CD14-positive monocyte (primary cell): Measurements from ENCODE around the gene OR2S2. TPM values are rescaled to one million over a fixed set of nuclear protein-coding genes. Genes with fewer than 3 reads are reported as not detected.

Experiments used
- DNase-seq, 3 donors: peaks; one replicate each; pipeline ENCODE4 v3.0.0-alpha.2; 2011 to 2022
- H2AFZ ChIP-seq: 2 replicates; pipeline ENCODE4 v1.6.0; 2012; ENCODE audit warnings: mild to moderate bottlenecking, low read depth, low read length, inconsistent platforms; ENCODE audit not compliant: insufficient read depth, poor library complexity, severe bottlenecking
- H3K27ac ChIP-seq, 2 donors: 1 replicate in 1 of 2; 2 replicates in 1 of 2; pipeline ENCODE4 v1.5.1; 2012 to 2013; ENCODE audit warnings: low read length in 2 of 2, control low read depth in 1 of 2, inconsistent platforms in 1 of 2, low read depth in 1 of 2, mild to moderate bottlenecking in 1 of 2
- H3K27me3 ChIP-seq, 2 donors: one replicate each; pipeline versions ENCODE4 v1.6.0 to v1.6.1; 2011 to 2013; ENCODE audit warnings: low read length in 2 of 2; ENCODE audit not compliant: control insufficient read depth in 2 of 2, insufficient read depth in 2 of 2
- H3K36me3 ChIP-seq, 2 donors: replicated peaks in 1 of 2; 1 replicate in 1 of 2; 2 replicates in 1 of 2; pipeline versions ENCODE4 v1.5.1 to v1.6.1; 2012 to 2013; ENCODE audit warnings: low read length in 2 of 2, control low read depth in 1 of 2, inconsistent platforms in 1 of 2, mild to moderate bottlenecking in 1 of 2; ENCODE audit not compliant: insufficient read depth in 2 of 2, control insufficient read depth in 1 of 2
- H3K4me1 ChIP-seq, 2 donors: 1 replicate in 1 of 2; 2 replicates in 1 of 2; pipeline versions ENCODE4 v1.5.1 to v1.6.1; 2012 to 2013; ENCODE audit warnings: low read length in 2 of 2, control low read depth in 1 of 2, inconsistent platforms in 1 of 2, mild to moderate bottlenecking in 1 of 2, moderate library complexity in 1 of 2; ENCODE audit not compliant: insufficient read depth in 2 of 2, control insufficient read depth in 1 of 2
- H3K4me2 ChIP-seq: replicated peaks from 2 replicates; pipeline ENCODE3; 2012; ENCODE audit warnings: low read length, moderate library complexity, mild to moderate bottlenecking; ENCODE audit not compliant: poor library complexity, severe bottlenecking; ENCODE audit errors: extremely low read depth
- H3K4me3 ChIP-seq, 3 experiments: fragments of 200-600 bp in 1 of 3; sonication (generic) in 1 of 3; replicated peaks in 1 of 3; 1 replicate in 2 of 3; 2 replicates in 1 of 3; pipeline ENCODE4 v1.5.1; 2011 to 2013; ENCODE audit warnings: low read length in 3 of 3, mild to moderate bottlenecking in 3 of 3, control low read depth in 2 of 3, low read depth in 2 of 3, inconsistent platforms in 1 of 3, moderate library complexity in 1 of 3
- H3K79me2 ChIP-seq: 2 replicates; pipeline ENCODE4 v1.6.0; 2012; ENCODE audit warnings: mild to moderate bottlenecking, control low read depth, inconsistent platforms, low read length, moderate library complexity; ENCODE audit not compliant: insufficient read depth
- H3K9ac ChIP-seq: 2 replicates; pipeline ENCODE4 v1.6.0; 2017; ENCODE audit warnings: low read length, mild to moderate bottlenecking; ENCODE audit not compliant: insufficient read depth, poor library complexity, severe bottlenecking
- H3K9me3 ChIP-seq, 2 donors: replicated peaks in 1 of 2; 1 replicate in 1 of 2; 2 replicates in 1 of 2; pipeline versions ENCODE4 v1.5.1 to v1.6.1; 2012 to 2013; ENCODE audit warnings: low read length in 2 of 2, control low read depth in 1 of 2; ENCODE audit not compliant: control insufficient read depth in 1 of 2, insufficient read depth in 1 of 2
- H4K20me1 ChIP-seq: 2 replicates; pipeline ENCODE4 v1.6.0; 2012; ENCODE audit warnings: mild to moderate bottlenecking, low read length, control low read depth, moderate library complexity; ENCODE audit not compliant: insufficient read depth
- H3K27ac Mint-ChIP-seq, 7 donors: one replicate each; pipeline ENCODE4 v1.8.0; 2020; ENCODE audit warnings: mild to moderate bottlenecking in 7 of 7, mixed read lengths in 7 of 7, moderate library complexity in 6 of 7, inconsistent platforms in 2 of 7
- H3K27me3 Mint-ChIP-seq, 3 donors: one replicate each; pipeline ENCODE4 v1.8.0; 2021 to 2022; ENCODE audit warnings: low read depth in 3 of 3, mild to moderate bottlenecking in 3 of 3, mixed read lengths in 3 of 3, moderate library complexity in 3 of 3, inconsistent platforms in 1 of 3
- H3K36me3 Mint-ChIP-seq, 2 donors: one replicate each; pipeline ENCODE4 v1.8.0; 2020; ENCODE audit warnings: mixed read lengths in 2 of 2, inconsistent platforms in 1 of 2, mild to moderate bottlenecking in 1 of 2
- H3K4me1 Mint-ChIP-seq: one replicate; pipeline ENCODE4 v1.8.0; 2020; ENCODE audit warnings: mild to moderate bottlenecking, mixed read lengths
- H3K4me3 Mint-ChIP-seq, 2 donors: one replicate each; pipeline ENCODE4 v1.8.0; 2020; ENCODE audit warnings: mild to moderate bottlenecking in 2 of 2, mixed read lengths in 2 of 2, moderate library complexity in 1 of 2
- H3K9me3 Mint-ChIP-seq, 7 donors: one replicate each; pipeline ENCODE4 v1.8.0; 2020 to 2022; ENCODE audit warnings: mixed read lengths in 7 of 7, mild to moderate bottlenecking in 6 of 7, moderate library complexity in 6 of 7, inconsistent platforms in 2 of 7
- WGBS: methylation state at CpG from one replicate; pipeline ENCODE4 v1.1.5; 2013; ENCODE audit warnings: missing lambda C conversion rate; ENCODE audit not compliant: insufficient coverage; 5-methylcytosine and 5-hydroxymethylcytosine counted together
- intact Hi-C, 2 donors: fragments of 100-400 bp; cut with micrococcal nuclease; formaldehyde crosslinking; loops; one replicate each; pipeline versions ENCODE4 v1.15.0 to v1.15.1; 2023
- polyA plus RNA-seq, 3 donors: library from polyadenylated mRNA; depleted of rRNA in 1 of 3; unstranded in 2 of 3; stranded (reverse) in 1 of 3; fragments of 300-500 nt in 2 of 3; fragments of >200 nt in 1 of 3; fragmentation: Illumina TruSeq in 2 of 3; gene quantifications; 1 replicate in 2 of 3; 2 replicates in 1 of 3; pipeline ENCODE4 v1.2.3, GENCODE V29; 2012 to 2021
- TF ChIP-seq, protein P1 (sequence below): fragments of 200-600 bp; IDR thresholded peaks from one replicate; pipeline ENCODE4 v1.8.0; 2022; ENCODE audit warnings: antibody characterized with exemption, mild to moderate bottlenecking

OR2S2 gene
- polyA plus RNA-seq, 3 donors: not detected

DNA sequence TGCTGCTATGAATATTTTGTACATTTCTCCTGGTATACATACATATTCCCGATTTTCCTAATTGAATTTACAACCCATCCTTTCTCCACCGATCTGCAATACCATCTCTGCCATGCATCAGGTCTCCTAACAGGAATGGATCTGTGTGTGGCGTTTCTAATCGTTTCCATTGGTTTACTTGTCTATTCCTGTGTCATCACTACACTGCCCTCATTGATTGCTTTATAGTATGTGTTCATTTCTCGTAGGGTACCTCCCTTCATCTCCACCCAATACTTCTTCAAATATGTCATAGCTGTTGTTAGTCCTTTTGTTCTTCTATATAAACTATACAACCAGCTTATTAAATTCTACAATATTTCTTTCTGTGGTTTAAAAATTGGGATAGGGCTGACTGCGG, 7.1 kb upstream of the OR2S2 start:
- Mint-ChIP-seq H3K27me3 (peaks cover 20 to 27% (median 20%) of the 10 kb centered on the region in 3 donors), H3K4me1 (peaks cover under 1% of the 10 kb centered on the region), H3K9me3 (peaks cover 0 to 2% (median 0%) of the 10 kb centered on the region in 7 donors), H3K36me3 (no peaks in the 10 kb centered on the region), H3K27ac (no peak overlapping the region), H3K4me3 (no peak overlapping the region)
- no peak overlapping the region for H3K27ac ChIP-seq
- no peak for DNase-seq
- no peak overlapping the region for H2AFZ ChIP-seq
- H4K20me1 ChIP-seq: no peaks in the 10 kb centered on the region
- no peak overlapping the region for H3K4me2 ChIP-seq
- peaks cover 0 to 19% of the 10 kb centered on the region in 2 donors for H3K27me3 ChIP-seq
- intact Hi-C loops: no loop called here
- H3K4me1 ChIP-seq: no peaks in the 10 kb centered on the region
- no peaks in the 10 kb centered on the region for H3K36me3 ChIP-seq
- H3K79me2 ChIP-seq: no peaks in the 10 kb centered on the region
- TF ChIP-seq, protein P1, sequence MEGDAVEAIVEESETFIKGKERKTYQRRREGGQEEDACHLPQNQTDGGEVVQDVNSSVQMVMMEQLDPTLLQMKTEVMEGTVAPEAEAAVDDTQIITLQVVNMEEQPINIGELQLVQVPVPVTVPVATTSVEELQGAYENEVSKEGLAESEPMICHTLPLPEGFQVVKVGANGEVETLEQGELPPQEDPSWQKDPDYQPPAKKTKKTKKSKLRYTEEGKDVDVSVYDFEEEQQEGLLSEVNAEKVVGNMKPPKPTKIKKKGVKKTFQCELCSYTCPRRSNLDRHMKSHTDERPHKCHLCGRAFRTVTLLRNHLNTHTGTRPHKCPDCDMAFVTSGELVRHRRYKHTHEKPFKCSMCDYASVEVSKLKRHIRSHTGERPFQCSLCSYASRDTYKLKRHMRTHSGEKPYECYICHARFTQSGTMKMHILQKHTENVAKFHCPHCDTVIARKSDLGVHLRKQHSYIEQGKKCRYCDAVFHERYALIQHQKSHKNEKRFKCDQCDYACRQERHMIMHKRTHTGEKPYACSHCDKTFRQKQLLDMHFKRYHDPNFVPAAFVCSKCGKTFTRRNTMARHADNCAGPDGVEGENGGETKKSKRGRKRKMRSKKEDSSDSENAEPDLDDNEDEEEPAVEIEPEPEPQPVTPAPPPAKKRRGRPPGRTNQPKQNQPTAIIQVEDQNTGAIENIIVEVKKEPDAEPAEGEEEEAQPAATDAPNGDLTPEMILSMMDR: no peak
- H3K4me3 ChIP-seq: no peak overlapping the region
- WGBS: no CpG with 5 or more reads among the region's 6 CpGs
- no peak overlapping the region for H3K9ac ChIP-seq
- H3K9me3 ChIP-seq: no peaks in the 10 kb centered on the region

DNA sequence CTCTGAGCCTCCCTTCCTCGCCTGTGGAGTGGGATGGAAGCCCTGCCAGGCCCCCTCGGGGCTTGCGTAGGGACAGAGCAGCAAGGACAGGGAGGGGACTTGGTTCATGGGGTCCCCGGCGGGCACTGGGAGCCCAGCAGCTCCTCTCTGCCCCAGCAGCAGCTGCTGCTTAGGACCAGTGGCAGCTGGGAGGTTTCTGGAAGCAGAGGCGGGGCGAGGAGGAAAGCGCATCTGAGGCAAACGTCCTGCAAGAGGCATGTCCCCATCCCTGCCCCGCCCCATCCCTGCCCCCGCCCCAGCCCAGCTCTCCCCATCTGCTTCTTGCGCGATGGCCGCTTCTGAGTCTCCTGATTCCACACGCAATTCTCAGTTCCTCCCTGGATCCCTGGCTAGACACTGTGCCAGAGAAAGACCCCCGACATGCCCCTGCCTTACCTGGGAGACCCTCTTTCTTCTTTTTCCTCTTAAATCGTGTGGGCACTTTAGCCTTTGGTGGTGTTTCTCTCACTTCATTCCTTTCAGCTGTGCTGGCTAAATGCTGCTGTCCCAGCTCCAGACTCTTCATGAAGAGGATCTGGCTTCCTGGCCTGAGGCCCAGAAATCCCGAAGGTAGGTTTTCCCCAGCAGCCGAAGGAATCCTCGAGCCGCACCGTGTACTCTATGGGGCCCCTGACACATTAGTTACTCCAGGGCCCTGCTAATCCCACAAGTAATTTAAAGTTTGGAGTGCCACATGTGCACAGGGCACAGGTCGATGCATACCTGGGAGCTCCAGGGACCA, 4.4 kb upstream of the OR2S2 start:
- Histone ChIP-seq H3K36me3 (no peaks in the 10 kb centered on the region), H4K20me1 (no peaks in the 10 kb centered on the region), H3K4me3 (no peak overlapping the region), H3K9ac (no peak overlapping the region), H3K4me2 (no peak overlapping the region), H3K79me2 (no peaks in the 10 kb centered on the region), H2AFZ (no peak overlapping the region), H3K27me3 (peaks cover 0 to 3% of the 10 kb centered on the region in 2 donors), H3K4me1 (peaks cover 0 to 3% of the 10 kb centered on the region in 2 donors), H3K27ac (no peak overlapping the region), H3K9me3 (no peaks in the 10 kb centered on the region)
- intact Hi-C loops: no loop called here
- H3K36me3 Mint-ChIP-seq: no peaks in the 10 kb centered on the region
- WGBS: 88% methylated on average over 10 of the region's 23 CpGs
- H3K4me3 Mint-ChIP-seq: no peak overlapping the region
- no peak overlapping the region for H3K27ac Mint-ChIP-seq
- H3K27me3 Mint-ChIP-seq: peaks cover 8 to 13% (median 12%) of the 10 kb centered on the region in 3 donors
- H3K9me3 Mint-ChIP-seq: peaks cover 0 to 2% (median 0%) of the 10 kb centered on the region in 7 donors
- no peak for DNase-seq
- TF ChIP-seq, protein P1: no peak
- peaks cover 8% of the 10 kb centered on the region for H3K4me1 Mint-ChIP-seq
